Activated B cell treated with CpG ODN at 0.5 μM for 24 hours (primary cell): ENCODE data around the gene WBP2NL. TPM values are rescaled to one million over a fixed set of nuclear protein-coding genes. Genes with fewer than 3 reads are reported as not detected.

Experiments used
- ATAC-seq: fragments of 200-7000 bp; cut with Tn5 transposase; one replicate; pipeline ENCODE4 v1.10.0; 2021; ENCODE audit warnings: low read depth, mild to moderate bottlenecking, moderate library complexity
- CTCF ChIA-PET: fragments of 350-600 bp; sonication (Branson Sonifier 250); formaldehyde crosslinking; loops from one replicate; lab custom pipeline; 2021; ENCODE audit warnings: antibody characterized with exemption; lab: Charles Lee
- POLR2A ChIA-PET: fragments of 350-600 bp; sonication (Branson Sonifier 250); formaldehyde crosslinking; loops from one replicate; lab custom pipeline; 2021; ENCODE audit warnings: antibody characterized with exemption; lab: Charles Lee
- DNase-seq: peaks from one replicate; pipeline ENCODE4 v3.0.0; 2022
- H3K27ac Mint-ChIP-seq: one replicate; pipeline ENCODE4 v1.8.0; 2020; ENCODE audit warnings: mixed read lengths
- H3K27me3 Mint-ChIP-seq: one replicate; pipeline ENCODE4 v1.8.0; 2021; ENCODE audit warnings: mixed read lengths
- H3K36me3 Mint-ChIP-seq: one replicate; pipeline ENCODE4 v1.8.0; 2021; ENCODE audit warnings: low read depth, mixed read lengths
- H3K4me1 Mint-ChIP-seq: one replicate; pipeline ENCODE4 v1.8.0; 2021; ENCODE audit warnings: mixed read lengths
- H3K4me3 Mint-ChIP-seq: one replicate; pipeline ENCODE4 v1.8.0; 2020; ENCODE audit warnings: mild to moderate bottlenecking, mixed read lengths
- H3K9me3 Mint-ChIP-seq: one replicate; pipeline ENCODE4 v1.8.0; 2020; ENCODE audit warnings: mixed read lengths
- CTCF ChIP-seq: fragments of 200-600 bp; IDR thresholded peaks from one replicate; pipeline ENCODE4 v1.8.0; 2022; ENCODE audit warnings: antibody characterized with exemption, mild to moderate bottlenecking
- intact Hi-C: fragments of 100-400 bp; cut with micrococcal nuclease; formaldehyde crosslinking; loops from one replicate; pipeline ENCODE4 v1.15.1; 2024
- total RNA-seq: library from RNA; stranded (reverse); gene quantifications from 2 replicates; pipeline ENCODE4 v1.2.3, GENCODE V29; 2022

Gene WBP2NL
- total RNA-seq, 1 donor from 2014 or later = 7.8 TPM

GRCh38 chr22:42007922-42008321, 9.3 kb downstream of the WBP2NL start:
- H3K36me3 Mint-ChIP-seq = no peaks in the 10 kb centered on the region
- ATAC-seq (no peak), DNase-seq (no peak)
- intact Hi-C loops = no loop called here
- H3K4me3 Mint-ChIP-seq = no peak overlapping the region
- ChIA-PET POLR2A (no interaction called here), CTCF (no interaction called here)
- no peak for TF ChIP-seq CTCF
- H3K27ac Mint-ChIP-seq = no peak overlapping the region
- H3K4me1 Mint-ChIP-seq = no peaks in the 10 kb centered on the region
- peaks cover 17% of the 10 kb centered on the region for H3K9me3 Mint-ChIP-seq
- no peaks in the 10 kb centered on the region for H3K27me3 Mint-ChIP-seq

- peaks cover 7% of the 10 kb centered on the region for H3K4me1 Mint-ChIP-seq
- ChIA-PET CTCF (no interaction called here), POLR2A (no interaction called here)
- H3K9me3 Mint-ChIP-seq = peaks cover 13% of the 10 kb centered on the region
- no peaks in the 10 kb centered on the region for H3K36me3 Mint-ChIP-seq
- H3K27ac Mint-ChIP-seq = no peak overlapping the region
- no peak for TF ChIP-seq CTCF
- DNase-seq (no peak), ATAC-seq (no peak)
- intact Hi-C loops = no loop called here
- no peaks in the 10 kb centered on the region for H3K27me3 Mint-ChIP-seq
- no peak overlapping the region for H3K4me3 Mint-ChIP-seq
These were observed 12.2 kb downstream of the WBP2NL start for GRCh38 chr22:42010778-42011177.

GRCh38 chr22:42013385-42013784, 14.8 kb downstream of the WBP2NL start:
- CTCF ChIA-PET = no interaction called here
- no peaks in the 10 kb centered on the region for H3K36me3 Mint-ChIP-seq
- H3K4me3 Mint-ChIP-seq = no peak overlapping the region
- peaks cover 9% of the 10 kb centered on the region for H3K9me3 Mint-ChIP-seq
- POLR2A ChIA-PET = interaction anchor here (0.8 to 1.3 kb wide), 2 partner anchors 14 to 15 kb away, joined by 5 to 8 read pairs; partner anchors contain the start of gene WBP2NL
- TF ChIP-seq CTCF = no peak
- intact Hi-C loops = no loop called here
- ATAC-seq = no peak
- no peak overlapping the region for H3K27ac Mint-ChIP-seq
- no peak for DNase-seq
- H3K4me1 Mint-ChIP-seq = peaks cover 7% of the 10 kb centered on the region
- no peaks in the 10 kb centered on the region for H3K27me3 Mint-ChIP-seq

- DNase-seq (no peak), ATAC-seq (no peak)
- Mint-ChIP-seq H3K4me3 (no peak overlapping the region), H3K4me1 (peaks cover 7% of the 10 kb centered on the region), H3K27me3 (no peaks in the 10 kb centered on the region), H3K36me3 (no peaks in the 10 kb centered on the region), H3K27ac (no peak overlapping the region), H3K9me3 (no peaks in the 10 kb centered on the region)
- ChIA-PET POLR2A (interaction anchor here (2.0 kb wide), 1 partner anchor 17 kb away, joined by 7 read pairs; the partner anchor contains the start of gene WBP2NL), CTCF (no interaction called here)
- intact Hi-C loops = loop anchor here (5.0 kb wide), 1 partner anchor 36 kb away; no protein-coding TSS in a partner anchor
- TF ChIP-seq CTCF = no peak
These were observed 17.5 kb downstream of the WBP2NL start for GRCh38 chr22:42016111-42016510.

GRCh38 chr22:42018224-42018623, 19.6 kb downstream of the WBP2NL start:
- no peak for ATAC-seq
- H3K9me3 Mint-ChIP-seq = no peaks in the 10 kb centered on the region

More at GRCh38 chr22:42018224-42018623, 19.6 kb downstream of the WBP2NL start:
- H3K36me3 Mint-ChIP-seq = no peaks in the 10 kb centered on the region
- intact Hi-C loops = loop anchor here (5.0 kb wide), 1 partner anchor 34 kb away; no protein-coding TSS in a partner anchor
- H3K27me3 Mint-ChIP-seq = no peaks in the 10 kb centered on the region
- no peak for DNase-seq
- H3K4me3 Mint-ChIP-seq = no peak overlapping the region
- H3K4me1 Mint-ChIP-seq = peaks cover 21% of the 10 kb centered on the region
- H3K27ac Mint-ChIP-seq = no peak overlapping the region
- CTCF ChIA-PET = no interaction called here
- no peak for TF ChIP-seq CTCF
- POLR2A ChIA-PET = interaction anchor here (0.7 kb wide), 1 partner anchor 358 kb away, joined by 6 read pairs; no protein-coding TSS in a partner anchor
